Mesothelial cell of epicardium (in vitro differentiated cells): Measurements from ENCODE around the gene KCNQ2. TPM values are rescaled to one million over a fixed set of nuclear protein-coding genes. Genes with fewer than 3 reads are reported as not detected.

Experiments
- DNase-seq, 2 experiments: peaks; one replicate each; pipeline ENCODE4 v3.0.0; 2021; ENCODE audit warnings: low spot score in 2 of 2; ENCODE audit not compliant: unreplicated experiment in 2 of 2
- H3K27ac Mint-ChIP-seq: 2 replicates; pipeline ENCODE4 v1.8.0; 2021; ENCODE audit warnings: mixed read lengths
- H3K27me3 Mint-ChIP-seq: 2 replicates; pipeline ENCODE4 v1.8.0; 2021; ENCODE audit warnings: low read depth, mixed read lengths
- H3K36me3 Mint-ChIP-seq: 2 replicates; pipeline ENCODE4 v1.8.0; 2021; ENCODE audit warnings: mixed read lengths
- H3K4me1 Mint-ChIP-seq: 2 replicates; pipeline ENCODE4 v1.8.0; 2021; ENCODE audit warnings: mixed read lengths
- H3K4me3 Mint-ChIP-seq: 2 replicates; pipeline ENCODE4 v1.8.0; 2021; ENCODE audit warnings: mild to moderate bottlenecking, moderate library complexity, mixed read lengths
- H3K9me3 Mint-ChIP-seq: 2 replicates; pipeline ENCODE4 v1.8.0; 2021; ENCODE audit warnings: mixed read lengths
- CTCF ChIP-seq: fragments of 200-600 bp; sonication (generic); IDR thresholded peaks from one replicate; pipeline ENCODE4 v1.5.0; 2021; ENCODE audit warnings: antibody characterized with exemption; ENCODE audit not compliant: unreplicated experiment
- total RNA-seq: library from RNA; stranded (reverse); gene quantifications from 3 replicates; pipeline ENCODE4 v1.2.1, GENCODE V29; 2021

Gene KCNQ2
- total RNA-seq, 1 donor from 2014 or later = 11.8 TPM

- no peaks in the 10 kb centered on the region for H3K4me1 Mint-ChIP-seq
- no peak for DNase-seq
- H3K27me3 Mint-ChIP-seq = peaks cover 71% of the 10 kb centered on the region
- no peaks in the 10 kb centered on the region for H3K36me3 Mint-ChIP-seq
- H3K9me3 Mint-ChIP-seq = no peaks in the 10 kb centered on the region
- TF ChIP-seq CTCF = no peak
- no peak overlapping the region for H3K27ac Mint-ChIP-seq
- no peak overlapping the region for H3K4me3 Mint-ChIP-seq
Observed at GRCh38 chr20:63361519-63362435, 110.7 kb downstream of the KCNQ2 start.

- Mint-ChIP-seq H3K27me3 (peaks cover 69% of the 10 kb centered on the region), H3K4me3 (no peak within 1 kb of the TSS), H3K36me3 (no peaks in the 10 kb centered on the region), H3K27ac (no peak within 1 kb of the TSS), H3K9me3 (no peaks in the 10 kb centered on the region), H3K4me1 (no peaks in the 10 kb centered on the region)
- DNase-seq = no peak
- no peak for TF ChIP-seq CTCF
Observed at GRCh38 chr20:63360850-63361518, 111.5 kb downstream of the KCNQ2 start, which contains the start of gene CHRNA4. Gene CHRNA4 (minus strand): TSS chr20:63361349. CDS start chr20:63361165, 184 bp downstream.

GRCh38 chr20:63359937-63360849 lies 112.3 kb downstream of the KCNQ2 start:
- TF ChIP-seq CTCF = no peak
- H3K27ac Mint-ChIP-seq = no peak overlapping the region
- H3K4me3 Mint-ChIP-seq = no peak overlapping the region

GRCh38 chr20:63359164-63359934 lies 113.1 kb downstream of the KCNQ2 start:
- no peaks in the 10 kb centered on the region for H3K9me3 Mint-ChIP-seq

More at GRCh38 chr20:63359937-63360849, 112.3 kb downstream of the KCNQ2 start:
- no peak for DNase-seq
- Mint-ChIP-seq H3K27me3 (peaks cover 67% of the 10 kb centered on the region), H3K9me3 (no peaks in the 10 kb centered on the region), H3K36me3 (no peaks in the 10 kb centered on the region), H3K4me1 (no peaks in the 10 kb centered on the region)

More at GRCh38 chr20:63359164-63359934, 113.1 kb downstream of the KCNQ2 start:
- no peaks in the 10 kb centered on the region for H3K4me1 Mint-ChIP-seq
- no peaks in the 10 kb centered on the region for H3K36me3 Mint-ChIP-seq
- H3K27me3 Mint-ChIP-seq = peaks cover 64% of the 10 kb centered on the region
- H3K27ac Mint-ChIP-seq = no peak overlapping the region
- no peak for DNase-seq
- no peak for TF ChIP-seq CTCF
- no peak overlapping the region for H3K4me3 Mint-ChIP-seq
